Left ventricle myocardium inferior (tissue), 1 donor: ENCODE results near the gene PKIG. TPM values are rescaled to one million over a fixed set of nuclear protein-coding genes. Genes with fewer than 3 reads are reported as not detected.

Experiments used
- DNase-seq: peaks from one replicate; pipeline ENCODE4 v3.0.0-alpha.2; 2020
- H3K27ac ChIP-seq: fragments of 200-600 bp; replicated peaks from 2 replicates; pipeline ENCODE4 v1.8.0; 2021
- H3K27me3 ChIP-seq: fragments of 200-600 bp; 2 replicates; pipeline ENCODE4 v1.8.0; 2021; ENCODE audit warnings: low read depth
- H3K36me3 ChIP-seq: fragments of 200-600 bp; 2 replicates; pipeline ENCODE4 v1.8.0; 2021
- H3K4me1 ChIP-seq: fragments of 200-600 bp; 2 replicates; pipeline ENCODE4 v1.8.0; 2021
- H3K4me3 ChIP-seq: fragments of 200-600 bp; 2 replicates; pipeline ENCODE4 v1.8.0; 2021; ENCODE audit warnings: mild to moderate bottlenecking, moderate library complexity
- H3K9me3 ChIP-seq: fragments of 200-600 bp; replicated peaks from 2 replicates; pipeline ENCODE4 v1.8.0; 2021
- CTCF ChIP-seq: fragments of 200-600 bp; IDR thresholded peaks from 2 replicates; pipeline ENCODE4 v1.8.0; 2021; ENCODE audit warnings: antibody characterized with exemption, mild to moderate bottlenecking, borderline replicate concordance
- intact Hi-C: fragments of 100-400 bp; cut with micrococcal nuclease; formaldehyde crosslinking; loops from one replicate; pipeline ENCODE4 v1.11.0; 2022
- total RNA-seq: library from RNA; stranded (reverse); fragmentation: NEBNext Ultra II Directional; extraction: Animal tissue kit (Norgen Biotek cat#: 25700); gene quantifications from one replicate; pipeline ENCODE4 v1.2.1, GENCODE V29; 2021
- donor health status: DM: no; HTN: yes; CAD: no; lungs with severe emphysema.

Gene PKIG
- total RNA-seq, 1 donor from 2014 or later = 172 TPM

GRCh38 chr20:44624152-44624551, 41.8 kb downstream of the PKIG start:
- DNase-seq = no peak
- H3K9me3 ChIP-seq = no peaks in the 10 kb centered on the region
- intact Hi-C loops = no loop called here
- H3K4me3 ChIP-seq = no peak overlapping the region
- no peaks in the 10 kb centered on the region for H3K27me3 ChIP-seq
- peaks cover 27% of the 10 kb centered on the region for H3K4me1 ChIP-seq
- H3K36me3 ChIP-seq = peaks cover 76% of the 10 kb centered on the region
- H3K27ac ChIP-seq = no peak overlapping the region
- no peak for TF ChIP-seq CTCF

- no peak overlapping the region for H3K4me3 ChIP-seq
- no peaks in the 10 kb centered on the region for H3K9me3 ChIP-seq
- intact Hi-C loops = no loop called here
- H3K27ac ChIP-seq = no peak overlapping the region
- no peak for TF ChIP-seq CTCF
- peaks cover 70% of the 10 kb centered on the region for H3K36me3 ChIP-seq
- no peaks in the 10 kb centered on the region for H3K27me3 ChIP-seq
- no peak for DNase-seq
- H3K4me1 ChIP-seq = peaks cover 31% of the 10 kb centered on the region
Measured at GRCh38 chr20:44624743-44625271, 42.4 kb downstream of the PKIG start.

GRCh38 chr20:44625361-44625760, 43.0 kb downstream of the PKIG start:
- TF ChIP-seq CTCF = no peak
- Histone ChIP-seq H3K36me3 (peaks cover 66% of the 10 kb centered on the region), H3K4me3 (no peak overlapping the region), H3K27ac (no peak overlapping the region), H3K4me1 (peaks cover 33% of the 10 kb centered on the region), H3K9me3 (no peaks in the 10 kb centered on the region), H3K27me3 (no peaks in the 10 kb centered on the region)
- intact Hi-C loops = no loop called here
- no peak for DNase-seq

- Histone ChIP-seq H3K4me1 (peaks cover 32% of the 10 kb centered on the region), H3K27me3 (no peaks in the 10 kb centered on the region), H3K36me3 (peaks cover 67% of the 10 kb centered on the region), H3K4me3 (no peak overlapping the region), H3K27ac (no peak overlapping the region), H3K9me3 (no peaks in the 10 kb centered on the region)
- DNase-seq = no peak
- no peak for TF ChIP-seq CTCF
- intact Hi-C loops = no loop called here
Measured at GRCh38 chr20:44626278-44626677, 43.9 kb downstream of the PKIG start.

- no peak overlapping the region for H3K4me3 ChIP-seq
- H3K36me3 ChIP-seq = peaks cover 59% of the 10 kb centered on the region
- no peak for TF ChIP-seq CTCF
- no peaks in the 10 kb centered on the region for H3K9me3 ChIP-seq
- no peak overlapping the region for H3K27ac ChIP-seq
- H3K27me3 ChIP-seq = no peaks in the 10 kb centered on the region
- no peak for DNase-seq
- peaks cover 32% of the 10 kb centered on the region for H3K4me1 ChIP-seq
- intact Hi-C loops = no loop called here
Measured at GRCh38 chr20:44627364-44628010, 45.1 kb downstream of the PKIG start.
